ENCODE results near the gene PRKAG2.
A peak's percentile ranks its signal among the peaks of the same experiment; 100 is the strongest.

PRKAG2 gene

GRCh38 chr7:151719897-151720242 lies 157.0 kb downstream of the PRKAG2 start:
- no peak for DNase-seq

- DNase-seq: no peak
Observed at GRCh38 chr7:151719031-151719896, 157.7 kb downstream of the PRKAG2 start.

- DNase-seq: no peak
Observed at GRCh38 chr7:151717918-151718317, 159.0 kb downstream of the PRKAG2 start.

GRCh38 chr7:151717415-151717814 lies 159.5 kb downstream of the PRKAG2 start:
- no peak for DNase-seq

- no peak for DNase-seq
Observed at GRCh38 chr7:151716323-151716722, 160.6 kb downstream of the PRKAG2 start.

GRCh38 chr7:151715666-151716315 lies 161.1 kb downstream of the PRKAG2 start:
- no peak for DNase-seq

- no peak for DNase-seq
Observed at GRCh38 chr7:151714201-151714600, 162.7 kb downstream of the PRKAG2 start.

GRCh38 chr7:151712810-151713125 lies 164.1 kb downstream of the PRKAG2 start:
- DNase-seq: no peak

GRCh38 chr7:151711906-151712809 lies 164.8 kb downstream of the PRKAG2 start:
- no peak for DNase-seq

GRCh38 chr7:151711435-151711872 lies 165.5 kb downstream of the PRKAG2 start:
- no peak for DNase-seq

- DNase-seq: no peak
Observed at GRCh38 chr7:151710646-151711434, 166.1 kb downstream of the PRKAG2 start.

GRCh38 chr7:151710121-151710640 lies 166.7 kb downstream of the PRKAG2 start:
- DNase-seq: no peak

GRCh38 chr7:151709141-151710038 lies 167.5 kb downstream of the PRKAG2 start:
- no peak for DNase-seq

- no peak for DNase-seq
Observed at GRCh38 chr7:151708610-151709009, 168.3 kb downstream of the PRKAG2 start.

- no peak for DNase-seq
Observed at GRCh38 chr7:151707757-151708156, 169.2 kb downstream of the PRKAG2 start.

GRCh38 chr7:151707105-151707469 lies 169.8 kb downstream of the PRKAG2 start:
- no peak for DNase-seq

- no peak for DNase-seq
Observed at GRCh38 chr7:151706277-151707104, 170.4 kb downstream of the PRKAG2 start.

GRCh38 chr7:151705636-151706276 lies 171.2 kb downstream of the PRKAG2 start:
- peak; percentile 19 for DNase-seq

- no peak for DNase-seq
Observed at GRCh38 chr7:151704960-151705635, 171.8 kb downstream of the PRKAG2 start.
